Measurements from ENCODE around the gene TNFRSF1A.
A peak's percentile ranks its signal among the peaks of the same experiment; 100 is the strongest.

TNFRSF1A gene

DNA sequence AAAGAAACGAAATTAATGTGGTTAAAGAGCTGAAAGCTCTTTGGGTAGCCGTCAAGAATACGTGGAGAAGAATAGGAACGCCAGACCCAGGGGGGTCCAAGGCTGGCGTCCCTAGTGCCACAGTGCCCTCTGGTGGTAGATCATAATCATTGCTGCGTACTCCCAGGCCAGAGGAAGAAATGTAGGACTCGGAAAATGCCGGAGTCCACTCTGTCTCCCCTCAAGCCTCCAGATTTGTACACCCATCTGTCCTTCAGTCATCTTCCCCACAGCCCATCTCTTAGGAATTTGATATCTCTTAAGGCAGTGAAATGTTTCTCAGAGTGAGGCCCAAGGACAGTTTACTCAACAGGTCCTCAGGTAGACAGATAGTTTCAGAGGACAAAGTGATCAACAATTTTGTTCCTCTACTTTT, 56.8 kb downstream of the TNFRSF1A start:
- TF ChIP-seq, protein P1, sequence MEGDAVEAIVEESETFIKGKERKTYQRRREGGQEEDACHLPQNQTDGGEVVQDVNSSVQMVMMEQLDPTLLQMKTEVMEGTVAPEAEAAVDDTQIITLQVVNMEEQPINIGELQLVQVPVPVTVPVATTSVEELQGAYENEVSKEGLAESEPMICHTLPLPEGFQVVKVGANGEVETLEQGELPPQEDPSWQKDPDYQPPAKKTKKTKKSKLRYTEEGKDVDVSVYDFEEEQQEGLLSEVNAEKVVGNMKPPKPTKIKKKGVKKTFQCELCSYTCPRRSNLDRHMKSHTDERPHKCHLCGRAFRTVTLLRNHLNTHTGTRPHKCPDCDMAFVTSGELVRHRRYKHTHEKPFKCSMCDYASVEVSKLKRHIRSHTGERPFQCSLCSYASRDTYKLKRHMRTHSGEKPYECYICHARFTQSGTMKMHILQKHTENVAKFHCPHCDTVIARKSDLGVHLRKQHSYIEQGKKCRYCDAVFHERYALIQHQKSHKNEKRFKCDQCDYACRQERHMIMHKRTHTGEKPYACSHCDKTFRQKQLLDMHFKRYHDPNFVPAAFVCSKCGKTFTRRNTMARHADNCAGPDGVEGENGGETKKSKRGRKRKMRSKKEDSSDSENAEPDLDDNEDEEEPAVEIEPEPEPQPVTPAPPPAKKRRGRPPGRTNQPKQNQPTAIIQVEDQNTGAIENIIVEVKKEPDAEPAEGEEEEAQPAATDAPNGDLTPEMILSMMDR (IDR thresholded peaks at IDR 0.05; ENCODE audit: unreplicated experiment in 3 of 3) = peak; percentile 94 to 95 (median 94)
- H3K4me3 Mint-ChIP-seq = no peak overlapping the region
- H3K27ac Mint-ChIP-seq = peak overlapping the region in 1 of 3 experiments; percentile 3
- H3K4me1 Mint-ChIP-seq = peaks cover 10% of the 10 kb centered on the region
- peaks cover 3% of the 10 kb centered on the region for H3K36me3 Mint-ChIP-seq (ENCODE audit: low read depth)
- H3K9me3 Mint-ChIP-seq = peaks cover 3% of the 10 kb centered on the region
- H3K27me3 Mint-ChIP-seq (ENCODE audit: low read depth) = peaks cover 23% of the 10 kb centered on the region

DNA sequence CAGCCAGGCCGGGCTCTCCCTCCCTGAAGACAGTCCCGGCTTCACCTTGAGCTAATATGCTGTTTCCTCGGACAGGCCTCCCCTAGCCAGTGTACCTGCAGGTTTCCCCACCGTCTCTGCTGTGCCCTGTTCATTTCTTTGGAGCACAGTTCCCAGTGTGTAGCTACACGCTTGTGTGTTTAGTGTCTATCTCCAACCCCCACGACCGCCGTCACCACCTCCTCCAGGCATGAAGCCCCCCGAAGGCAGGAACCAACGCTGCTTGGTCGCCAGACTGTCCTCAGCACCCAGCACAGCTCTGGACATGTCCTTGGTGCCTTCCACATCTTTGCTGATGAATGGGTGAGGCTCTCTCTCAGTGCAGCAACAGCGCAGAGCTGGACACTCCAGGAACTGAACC, 57.6 kb downstream of the TNFRSF1A start:
- no peak overlapping the region for H3K4me3 Mint-ChIP-seq
- peaks cover 10% of the 10 kb centered on the region for H3K4me1 Mint-ChIP-seq
- peaks cover 26% of the 10 kb centered on the region for H3K27me3 Mint-ChIP-seq (ENCODE audit: low read depth)
- H3K27ac Mint-ChIP-seq = no peak overlapping the region
- H3K36me3 Mint-ChIP-seq (ENCODE audit: low read depth) = no peaks in the 10 kb centered on the region
- TF ChIP-seq, protein P1 (IDR thresholded peaks at IDR 0.05; ENCODE audit: unreplicated experiment in 3 of 3) = no peak
- H3K9me3 Mint-ChIP-seq = no peaks in the 10 kb centered on the region

DNA sequence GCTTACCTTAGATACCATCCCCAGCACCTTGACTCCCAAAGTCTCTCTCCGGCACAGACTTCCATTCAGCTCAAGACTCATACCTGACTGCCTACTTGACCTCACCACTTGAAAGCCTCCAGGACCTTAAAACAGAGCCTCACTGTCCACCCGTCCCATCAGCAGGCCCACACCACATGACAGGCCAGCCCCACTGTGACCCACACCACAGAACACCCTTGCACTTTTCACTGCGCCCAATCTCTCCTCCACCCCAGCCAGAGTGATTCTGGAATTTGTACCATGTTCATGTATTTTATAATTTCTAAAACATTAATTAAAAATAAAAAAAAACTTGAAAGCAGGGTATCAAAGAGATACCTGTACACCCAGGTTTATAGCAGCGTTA, 59.4 kb downstream of the TNFRSF1A start:
- no peaks in the 10 kb centered on the region for H3K9me3 Mint-ChIP-seq
- no peak overlapping the region for H3K27ac Mint-ChIP-seq
- peak overlapping the region in 1 of 3 experiments; percentile 3 for H3K4me3 Mint-ChIP-seq
- TF ChIP-seq, protein P1 (IDR thresholded peaks at IDR 0.05; ENCODE audit: unreplicated experiment in 3 of 3) = no peak
- no peaks in the 10 kb centered on the region for H3K36me3 Mint-ChIP-seq (ENCODE audit: low read depth)
- H3K4me1 Mint-ChIP-seq = peaks cover 12% of the 10 kb centered on the region
- H3K27me3 Mint-ChIP-seq (ENCODE audit: low read depth) = peaks cover 23% of the 10 kb centered on the region

DNA sequence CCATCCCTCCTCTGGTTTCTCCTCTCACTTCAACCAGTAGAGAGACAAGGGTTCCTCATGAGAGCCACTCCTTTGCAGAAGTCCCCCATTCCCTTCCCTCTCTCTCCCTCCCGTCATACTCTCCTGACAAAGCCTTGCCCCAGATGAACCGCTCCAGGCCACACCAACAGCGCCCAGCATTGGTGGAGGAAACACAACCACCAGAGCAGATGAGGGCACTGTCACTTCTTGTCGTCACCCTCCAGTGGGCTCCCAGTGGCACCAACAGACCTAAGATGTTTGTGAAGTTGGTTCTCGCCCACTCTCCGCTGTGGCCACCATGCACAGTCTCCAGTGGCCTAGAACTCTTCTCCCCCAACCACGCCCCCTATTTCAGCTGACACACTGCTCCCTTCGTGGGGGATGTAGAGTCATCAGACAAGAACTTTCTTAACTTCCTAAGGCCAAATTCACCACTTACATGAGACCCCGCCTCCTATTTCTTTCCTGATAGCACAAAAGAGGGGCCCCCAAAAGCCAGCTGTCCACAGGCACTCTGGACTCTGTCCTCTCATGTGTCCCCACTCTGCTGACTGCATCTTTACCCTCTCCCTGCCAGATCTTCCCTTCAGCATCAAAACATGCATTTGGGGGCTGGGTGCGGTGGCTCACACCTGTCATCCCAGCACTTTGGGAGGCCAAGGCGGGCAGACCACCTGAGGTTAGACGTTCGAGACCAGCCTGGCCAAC, 60.6 kb downstream of the TNFRSF1A start:
- Mint-ChIP-seq H3K9me3 (no peaks in the 10 kb centered on the region), H3K36me3 (ENCODE audit: low read depth) (no peaks in the 10 kb centered on the region), H3K27me3 (ENCODE audit: low read depth) (peaks cover 33% of the 10 kb centered on the region), H3K4me3 (peak overlapping the region in 1 of 3 experiments; percentile 27), H3K27ac (no peak overlapping the region), H3K4me1 (peaks cover 12% of the 10 kb centered on the region)
- TF ChIP-seq, protein P1 (IDR thresholded peaks at IDR 0.05; ENCODE audit: unreplicated experiment in 3 of 3) = no peak

DNA sequence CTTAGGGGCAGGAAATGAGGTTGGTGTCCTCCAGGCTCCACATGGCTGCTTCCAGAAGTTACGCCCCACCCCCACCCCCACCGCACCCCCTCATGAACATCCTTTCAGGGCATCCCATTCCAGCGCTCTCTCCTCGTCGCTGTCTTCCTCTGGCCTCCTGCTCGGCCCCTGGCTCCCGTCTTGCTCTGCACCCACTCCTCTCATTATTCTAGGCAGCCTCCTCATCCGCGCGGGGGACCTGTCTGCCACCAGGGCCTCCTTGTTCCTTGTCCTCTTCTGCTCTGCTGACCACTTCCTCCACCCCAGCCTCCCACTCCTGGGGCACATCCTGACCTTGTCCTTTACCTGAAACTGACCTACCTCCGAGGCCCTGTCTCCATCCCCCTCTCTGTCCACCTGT, 61.2 kb downstream of the TNFRSF1A start:
- TF ChIP-seq, protein P1 (IDR thresholded peaks at IDR 0.05; ENCODE audit: unreplicated experiment in 3 of 3) = no peak
- no peaks in the 10 kb centered on the region for H3K9me3 Mint-ChIP-seq
- peaks cover 37% of the 10 kb centered on the region for H3K27me3 Mint-ChIP-seq (ENCODE audit: low read depth)
- H3K4me1 Mint-ChIP-seq = peaks cover 12% of the 10 kb centered on the region
- no peak overlapping the region for H3K27ac Mint-ChIP-seq
- H3K4me3 Mint-ChIP-seq = peak overlapping the region in 2 of 3 experiments; percentile 27 to 38
- no peaks in the 10 kb centered on the region for H3K36me3 Mint-ChIP-seq (ENCODE audit: low read depth)

DNA sequence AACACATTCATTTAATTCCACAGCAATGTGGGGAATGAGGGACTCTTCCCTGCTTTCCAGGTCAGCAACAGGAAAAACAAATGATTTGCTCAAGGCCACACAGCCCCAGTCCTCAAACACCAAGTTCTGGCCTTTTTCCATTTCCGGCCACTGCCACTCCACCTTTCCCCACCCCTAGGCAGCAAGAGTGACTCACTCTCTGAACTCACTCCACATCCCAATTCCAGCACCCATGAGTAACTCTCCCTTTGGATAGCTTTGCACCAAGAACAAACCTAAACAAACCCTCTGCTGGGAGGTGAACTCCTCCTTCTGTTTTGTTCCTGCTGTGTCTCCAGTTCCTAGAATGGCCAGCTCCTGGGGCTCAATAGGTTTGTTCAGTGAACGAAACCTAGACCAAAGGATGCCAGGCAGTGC, 61.8 kb downstream of the TNFRSF1A start:
- Mint-ChIP-seq H3K27me3 (ENCODE audit: low read depth) (peaks cover 37% of the 10 kb centered on the region), H3K36me3 (ENCODE audit: low read depth) (no peaks in the 10 kb centered on the region), H3K4me1 (peaks cover 10% of the 10 kb centered on the region), H3K9me3 (no peaks in the 10 kb centered on the region), H3K4me3 (peak overlapping the region; percentile 47 to 65 (median 65)), H3K27ac (peak overlapping the region in 1 of 3 experiments; percentile 18)
- TF ChIP-seq, protein P1 (IDR thresholded peaks at IDR 0.05; ENCODE audit: unreplicated experiment in 3 of 3) = no peak
